Neural cell (in vitro differentiated cells): Measurements from ENCODE around the gene SPATA22. TPM values are rescaled to one million over a fixed set of nuclear protein-coding genes. Genes with fewer than 3 reads are reported as not detected.

Experiments used
- H2AFZ ChIP-seq: fragments of 200-600, 300-800 bp; sonication (generic), shearing (Covaris generic); 2 replicates; pipeline ENCODE4 v1.6.0; 2014; ENCODE audit warnings: low read depth, mild to moderate bottlenecking, antibody characterized with exemption, low read length, moderate library complexity
- H3F3A ChIP-seq: fragments of 200-600 bp; shearing (Covaris generic); 2 replicates; pipeline ENCODE4 v1.6.1; 2016; ENCODE audit warnings: mild to moderate bottlenecking, moderate library complexity, mixed read lengths, antibody characterized with exemption, low read length; ENCODE audit not compliant: insufficient read depth, poor library complexity, severe bottlenecking
- H3K27ac ChIP-seq: fragments of 200-600, 300-800 bp; sonication (generic), shearing (Covaris generic); 2 replicates; pipeline ENCODE4 v1.5.1; 2014; ENCODE audit warnings: mild to moderate bottlenecking, low read length, moderate library complexity
- H3K27me3 ChIP-seq: fragments of 300-800, 200-600 bp; sonication (generic), shearing (Covaris generic); 2 replicates; pipeline ENCODE4 v1.6.0; 2014; ENCODE audit warnings: mild to moderate bottlenecking, low read depth, low read length, moderate library complexity; ENCODE audit not compliant: insufficient read depth
- H3K36me3 ChIP-seq: fragments of 300-800, 200-600 bp; sonication (generic), shearing (Covaris generic); 2 replicates; pipeline ENCODE4 v1.5.1; 2014; ENCODE audit warnings: mild to moderate bottlenecking, antibody characterized with exemption, low read length, moderate library complexity; ENCODE audit not compliant: insufficient read depth
- H3K4me2 ChIP-seq: fragments of 300-800, 200-600 bp; sonication (generic), shearing (Covaris generic); 2 replicates; pipeline ENCODE4 v1.6.0; 2014; ENCODE audit warnings: mild to moderate bottlenecking, low read length
- H3K4me3 ChIP-seq: fragments of 300-800, 200-600 bp; sonication (generic), shearing (Covaris generic); 2 replicates; pipeline ENCODE4 v1.5.1; 2014; ENCODE audit warnings: mild to moderate bottlenecking, low read length, moderate library complexity
- H3K79me2 ChIP-seq: fragments of 200-600 bp; shearing (Covaris generic); replicated peaks from 2 replicates; pipeline ENCODE4 v1.6.0; 2014; ENCODE audit warnings: mild to moderate bottlenecking, low read length, moderate library complexity; ENCODE audit not compliant: insufficient read depth
- H3K9ac ChIP-seq: fragments of 300-800, 200-600 bp; sonication (generic), shearing (Covaris generic); 2 replicates; pipeline ENCODE4 v1.6.1; 2016; ENCODE audit warnings: mild to moderate bottlenecking, low read length, mixed read lengths
- H3K9me2 ChIP-seq: fragments of 200-600 bp; shearing (Covaris generic); 2 replicates; pipeline ENCODE4 v1.6.1; 2016; ENCODE audit warnings: mild to moderate bottlenecking, low read length, mixed read lengths; ENCODE audit not compliant: insufficient read depth
- H3K9me3 ChIP-seq: fragments of 200-600, 300-800 bp; sonication (generic), shearing (Covaris generic); 2 replicates; pipeline ENCODE4 v1.6.1; 2016; ENCODE audit warnings: mild to moderate bottlenecking, mixed run types, low read length, moderate library complexity, mixed read lengths
- H4K20me1 ChIP-seq: fragments of 200-600 bp; shearing (Covaris generic); 2 replicates; pipeline ENCODE4 v1.6.1; 2016; ENCODE audit warnings: mild to moderate bottlenecking, mixed run types; ENCODE audit not compliant: insufficient read depth
- CTCF ChIP-seq: fragments of 450-650 bp; IDR thresholded peaks from 2 replicates; pipeline ENCODE4 v1.5.1; 2014; ENCODE audit warnings: antibody characterized with exemption, mild to moderate bottlenecking, moderate library complexity; ENCODE audit not compliant: poor library complexity, severe bottlenecking
- EP300 ChIP-seq: fragments of 450-650 bp; conservative IDR thresholded peaks from 2 replicates; pipeline ENCODE4 v1.6.1; 2014; ENCODE audit warnings: antibody characterized with exemption, mild to moderate bottlenecking, moderate library complexity; ENCODE audit not compliant: poor library complexity, severe bottlenecking
- EZH2 ChIP-seq: fragments of 200-600, 300-800 bp; shearing (Covaris generic), sonication (generic); IDR thresholded peaks from 2 replicates; pipeline ENCODE4 v1.6.1; 2014; ENCODE audit warnings: antibody characterized with exemption, low read length, borderline replicate concordance, mild to moderate bottlenecking; ENCODE audit not compliant: insufficient read depth, poor library complexity, severe bottlenecking
- MXI1 ChIP-seq: fragments of 450-650 bp; conservative IDR thresholded peaks from 2 replicates; pipeline ENCODE4 v1.6.1; 2014; ENCODE audit warnings: antibody characterized with exemption, mild to moderate bottlenecking; ENCODE audit not compliant: poor library complexity, severe bottlenecking
- POLR2AphosphoS5 ChIP-seq: IDR thresholded peaks from 2 replicates; pipeline ENCODE4 v1.6.1; 2012
- RAD21 ChIP-seq: fragments of 450-650 bp; conservative IDR thresholded peaks from 2 replicates; pipeline ENCODE4 v1.6.1; 2014; ENCODE audit warnings: antibody characterized with exemption, mild to moderate bottlenecking, moderate library complexity
- REST ChIP-seq: IDR thresholded peaks from 2 replicates; pipeline ENCODE4 v1.6.1; 2012; ENCODE audit warnings: borderline replicate concordance
- SMC3 ChIP-seq: fragments of 450-650 bp; conservative IDR thresholded peaks from 2 replicates; pipeline ENCODE4 v1.6.1; 2014; ENCODE audit warnings: antibody characterized with exemption, mild to moderate bottlenecking, moderate library complexity; ENCODE audit not compliant: poor library complexity
- TAF1 ChIP-seq: IDR thresholded peaks from 2 replicates; pipeline ENCODE4 v1.6.1; 2012; ENCODE audit warnings: low read depth
- polyA plus RNA-seq: library from polyadenylated mRNA; depleted of rRNA; stranded (reverse); fragments of >200 nt; gene quantifications from 2 replicates; pipeline ENCODE4 v1.2.3, GENCODE V29; 2014

The SPATA22 gene
- polyA plus RNA-seq, 1 donor from 2014 or later: not detected

- Histone ChIP-seq H3K9ac (no peak overlapping the region), H3K36me3 (no peaks in the 10 kb centered on the region), H2AFZ (no peak overlapping the region), H3K27me3 (no peaks in the 10 kb centered on the region), H3K9me2 (no peaks in the 10 kb centered on the region), H3K27ac (no peak overlapping the region), H3K4me2 (no peak overlapping the region), H3K79me2 (no peaks in the 10 kb centered on the region), H3K4me3 (no peak overlapping the region), H4K20me1 (no peaks in the 10 kb centered on the region), H3F3A (no peaks in the 10 kb centered on the region), H3K9me3 (no peaks in the 10 kb centered on the region)
- no peak for TF ChIP-seq EZH2
- no peak for TF ChIP-seq RAD21
- TF ChIP-seq TAF1: no peak
- no peak for TF ChIP-seq POLR2AphosphoS5
- TF ChIP-seq EP300: no peak
- TF ChIP-seq MXI1: no peak
- TF ChIP-seq CTCF: no peak
Measured at GRCh38 chr17:3512505-3513171, 41.0 kb upstream of the SPATA22 start.

- no peaks in the 10 kb centered on the region for H3F3A ChIP-seq
- no peaks in the 10 kb centered on the region for H3K9me2 ChIP-seq
- no peak overlapping the region for H3K27ac ChIP-seq
- TF ChIP-seq POLR2AphosphoS5 (no peak), EP300 (no peak), RAD21 (no peak), MXI1 (no peak), EZH2 (no peak), CTCF (no peak), TAF1 (no peak), SMC3 (no peak), REST (no peak)
- no peaks in the 10 kb centered on the region for H3K79me2 ChIP-seq
- H4K20me1 ChIP-seq: no peaks in the 10 kb centered on the region
- H3K4me2 ChIP-seq: no peak overlapping the region
- no peak overlapping the region for H3K4me3 ChIP-seq
- no peaks in the 10 kb centered on the region for H3K27me3 ChIP-seq
- no peak overlapping the region for H2AFZ ChIP-seq
- no peaks in the 10 kb centered on the region for H3K36me3 ChIP-seq
- no peaks in the 10 kb centered on the region for H3K9me3 ChIP-seq
- no peak overlapping the region for H3K9ac ChIP-seq
Measured at GRCh38 chr17:3511852-3512504, 40.4 kb upstream of the SPATA22 start.
